ENCODE measurements around the gene BNIP3. TPM values are rescaled to one million over a fixed set of nuclear protein-coding genes. Genes with fewer than 3 reads are reported as not detected.

The BNIP3 gene
- polyA plus RNA-seq, 1 experiment: 73.5 TPM

DNA sequence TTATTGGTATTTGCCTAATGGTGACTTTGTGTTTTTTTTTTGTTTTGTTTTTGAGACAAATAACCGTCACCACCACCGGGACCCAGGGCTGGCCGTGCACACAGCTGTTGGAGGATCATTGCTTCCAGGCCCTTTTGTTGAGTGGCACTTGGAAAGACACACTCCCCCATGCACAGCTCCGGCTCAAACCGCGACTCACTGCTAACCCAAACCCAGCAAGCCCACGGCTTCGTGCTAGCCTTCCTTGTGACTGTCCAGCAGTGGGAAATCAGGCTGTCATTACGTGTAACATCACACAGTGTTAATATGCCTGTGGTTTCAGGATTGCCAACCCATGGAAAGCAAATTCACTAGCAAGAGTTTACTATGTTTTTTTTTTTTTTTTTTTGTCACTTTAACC, 17.4 kb downstream of the BNIP3 start:
- ChIA-PET CTCF (interaction anchor here (0.6 to 0.7 kb wide), 3 partner anchors 15 to 77 kb away, joined by 3 to 9 read pairs (median 5); no protein-coding TSS in a partner anchor), POLR2A (interaction anchor here (0.7 kb wide), 2 partner anchors 17 to 60 kb away, joined by 4 to 8 read pairs; partner anchors contain the start of gene BNIP3)
- peaks cover 10% of the 10 kb centered on the region; the same call in 1 of the 2 replicates for H3K9me3 ChIP-seq (ENCODE audit: control insufficient read depth, insufficient read depth, low read length)
- no peak for TF ChIP-seq CTCF (IDR thresholded peaks at IDR 0.05; ENCODE audit: low read depth, low read length)
- no peak overlapping the region for H3K4me3 ChIP-seq (ENCODE audit: low read depth, low read length)
- H3K27me3 ChIP-seq (ENCODE audit: control insufficient read depth, insufficient read depth, low read length): no peaks in the 10 kb centered on the region
- H3K27ac ChIP-seq (ENCODE audit: low read depth, low read length): no peak overlapping the region
- DNase-seq (ENCODE audit: low read depth, low spot score): no peak

- no peak for DNase-seq (ENCODE audit: low read depth, low spot score)
- POLR2A ChIA-PET: no interaction called here
- Histone ChIP-seq H3K9me3 (ENCODE audit: control insufficient read depth, insufficient read depth, low read length) (peaks cover 10% of the 10 kb centered on the region; the same call in 1 of the 2 replicates), H3K27me3 (ENCODE audit: control insufficient read depth, insufficient read depth, low read length) (no peaks in the 10 kb centered on the region), H3K27ac (ENCODE audit: low read depth, low read length) (no peak overlapping the region), H3K4me3 (ENCODE audit: low read depth, low read length) (no peak overlapping the region)
- CTCF ChIA-PET: no interaction called here
- no peak for TF ChIP-seq CTCF (IDR thresholded peaks at IDR 0.05; ENCODE audit: low read depth, low read length)
Observed at GRCh38 chr10:131963811-131964210, 17.9 kb downstream of the BNIP3 start.

- no peak for DNase-seq (ENCODE audit: low read depth, low spot score)
- Histone ChIP-seq H3K4me3 (ENCODE audit: low read depth, low read length) (no peak overlapping the region), H3K27ac (ENCODE audit: low read depth, low read length) (no peak overlapping the region), H3K9me3 (ENCODE audit: control insufficient read depth, insufficient read depth, low read length) (peaks cover 10% of the 10 kb centered on the region; the same call in 1 of the 2 replicates), H3K27me3 (ENCODE audit: control insufficient read depth, insufficient read depth, low read length) (no peaks in the 10 kb centered on the region)
- CTCF ChIA-PET: no interaction called here
- POLR2A ChIA-PET: no interaction called here
- TF ChIP-seq CTCF (IDR thresholded peaks at IDR 0.05; ENCODE audit: low read depth, low read length): no peak
Observed at GRCh38 chr10:131963350-131963749, 18.4 kb downstream of the BNIP3 start.

DNA sequence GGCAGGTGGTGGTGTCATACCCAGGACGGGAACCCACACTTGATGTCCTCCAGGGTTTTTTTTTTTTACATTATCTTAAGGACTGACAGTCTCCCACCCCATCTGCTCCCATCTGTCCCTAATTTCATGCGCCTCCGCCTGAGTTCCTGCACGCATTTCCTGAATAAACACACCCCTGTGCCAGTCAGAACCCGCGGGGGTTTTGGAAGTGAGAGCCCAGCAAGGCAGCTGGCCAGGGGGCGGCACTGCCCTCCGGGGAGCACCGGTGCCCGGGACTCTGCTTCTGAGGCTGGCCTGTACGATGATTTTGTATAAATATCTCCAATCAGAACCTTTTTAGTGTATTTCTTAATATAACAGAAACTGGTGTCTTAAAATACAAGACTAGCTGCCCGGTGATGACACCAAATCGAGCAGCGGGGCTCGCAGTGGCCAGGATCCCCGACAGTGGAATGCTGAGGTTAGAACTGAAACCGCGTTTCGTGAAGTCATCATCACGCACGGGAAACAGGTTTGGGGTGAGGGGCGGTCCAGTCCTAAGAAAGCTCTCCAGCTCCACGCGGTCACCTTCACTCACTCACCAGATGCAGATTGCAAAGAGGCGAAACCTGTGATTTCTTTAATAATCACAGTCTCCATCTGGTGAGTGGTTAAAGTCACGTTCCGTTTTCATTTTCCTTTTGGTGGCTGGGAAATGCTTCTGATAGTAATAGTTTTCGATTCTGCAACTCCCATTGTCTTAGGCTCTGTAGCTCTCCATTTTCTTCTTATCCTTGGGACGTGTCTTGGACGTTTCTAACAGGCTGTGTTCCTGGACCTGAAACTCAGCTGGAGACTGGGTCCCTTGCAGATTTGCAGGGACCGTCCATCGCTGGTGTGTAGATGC, 19.7 kb downstream of the BNIP3 start:
- Histone ChIP-seq H3K27ac (ENCODE audit: low read depth, low read length) (no peak overlapping the region), H3K4me3 (ENCODE audit: low read depth, low read length) (no peak overlapping the region), H3K27me3 (ENCODE audit: control insufficient read depth, insufficient read depth, low read length) (no peaks in the 10 kb centered on the region), H3K9me3 (ENCODE audit: control insufficient read depth, insufficient read depth, low read length) (peaks cover 10% of the 10 kb centered on the region; the same call in 1 of the 2 replicates)
- CTCF ChIA-PET: no interaction called here
- POLR2A ChIA-PET: no interaction called here
- TF ChIP-seq CTCF (IDR thresholded peaks at IDR 0.05; ENCODE audit: low read depth, low read length): no peak
- DNase-seq (ENCODE audit: low read depth, low spot score): no peak

Measured in AG04450 (cell line).